Glomerular endothelial cell (primary cell): ENCODE measurements around the gene CACNB3. TPM values are rescaled to one million over a fixed set of nuclear protein-coding genes. Genes with fewer than 3 reads are reported as not detected.

Source experiments
- total RNA-seq: library from RNA; depleted of rRNA; stranded (reverse); fragments of >200 nt; gene quantifications from 2 replicates; pipeline ENCODE4 v1.2.3, GENCODE V29; 2015

Gene CACNB3
- total RNA-seq, 1 donor from 2014 or later = 38.2 TPM

Other genes starting within 250 kb of the CACNB3 start
- not detected in 2 replicates for gene LALBA, start 248.4 kb upstream of the CACNB3 start, total RNA-seq
- gene KANSL2, start 136.3 kb upstream of the CACNB3 start, total RNA-seq = 32.3 and 49.3 TPM in 2 replicates
- gene CCNT1, start 101.8 kb upstream of the CACNB3 start, total RNA-seq = 16.9 and 17.1 TPM in 2 replicates
- 37.6 and 48.5 TPM in 2 replicates for gene ADCY6, start 29.4 kb upstream of the CACNB3 start, total RNA-seq
- gene DDX23, start 33.7 kb downstream of the CACNB3 start, total RNA-seq = 57.2 and 62.1 TPM in 2 replicates
- 4.7 and 14.9 TPM in 2 replicates for gene RND1, start 47.4 kb downstream of the CACNB3 start, total RNA-seq
- 16.1 and 29.7 TPM in 2 replicates for gene FKBP11, start 107.0 kb downstream of the CACNB3 start, total RNA-seq
- 108 TPM in 2 replicates for gene ARF3, start 139.0 kb downstream of the CACNB3 start, total RNA-seq
- gene WNT10B, start 153.2 kb downstream of the CACNB3 start, total RNA-seq = not detected in 2 replicates
- gene WNT1, start 159.8 kb downstream of the CACNB3 start, total RNA-seq = not detected in 2 replicates
- 0.10 and 0.12 TPM in 2 replicates for gene DDN, start 180.9 kb downstream of the CACNB3 start, total RNA-seq
- gene PRKAG1, start 200.3 kb downstream of the CACNB3 start, total RNA-seq = 48.6 and 56.5 TPM in 2 replicates
- gene KMT2D, start 242.3 kb downstream of the CACNB3 start, total RNA-seq = 89.2 and 117 TPM in 2 replicates